Measurements from ENCODE around the gene CCNG1.
A peak's percentile ranks its signal among the peaks of the same experiment; 100 is the strongest.
"Not testable (repeated sequence)": the region's sequence is repeated elsewhere in the genome, so short reads cannot be mapped to it uniquely, and the experiment has no call there.

The CCNG1 gene

GRCh38 chr5:163437309-163438182 is at the start of gene CCNG1:
Gene CCNG1 (plus strand): TSS chr5:163437595. CDS start chr5:163439257, 1,662 bp downstream.
- peak; percentile 96 for DNase-seq

- no peak for DNase-seq
These were observed 41.6 kb upstream of the CCNG1 start for GRCh38 chr5:163395792-163396191.

GRCh38 chr5:163396818-163397340 is 40.5 kb upstream of the CCNG1 start:
- not testable (repeated sequence) for DNase-seq

GRCh38 chr5:163397354-163397753 is 40.0 kb upstream of the CCNG1 start:
- no peak for DNase-seq

GRCh38 chr5:163399923-163400322 is 37.5 kb upstream of the CCNG1 start:
- no peak for DNase-seq

GRCh38 chr5:163401271-163401670 is 36.1 kb upstream of the CCNG1 start:
- DNase-seq, result no peak

GRCh38 chr5:163402007-163402406 is 35.4 kb upstream of the CCNG1 start:
- DNase-seq, result no peak

GRCh38 chr5:163404364-163405173 is 32.8 kb upstream of the CCNG1 start:
- no peak for DNase-seq

- no peak for DNase-seq
These were observed 30.2 kb upstream of the CCNG1 start for GRCh38 chr5:163407034-163407655.

- DNase-seq, result peak; percentile 58
These were observed 29.0 kb upstream of the CCNG1 start for GRCh38 chr5:163408311-163408923.

GRCh38 chr5:163409384-163409783 is 28.0 kb upstream of the CCNG1 start:
- DNase-seq, result no peak

GRCh38 chr5:163410505-163410904 is 26.9 kb upstream of the CCNG1 start:
- DNase-seq, result no peak

GRCh38 chr5:163415673-163416072 is 21.7 kb upstream of the CCNG1 start:
- DNase-seq, result not testable (repeated sequence)

- no peak for DNase-seq
These were observed 12.6 kb upstream of the CCNG1 start for GRCh38 chr5:163424836-163425235.

- not testable (repeated sequence) for DNase-seq
These were observed 11.3 kb upstream of the CCNG1 start for GRCh38 chr5:163426128-163426527.

GRCh38 chr5:163432544-163432943 is 4.9 kb upstream of the CCNG1 start:
- DNase-seq, result no peak

- DNase-seq, result no peak
These were observed 4.1 kb upstream of the CCNG1 start for GRCh38 chr5:163433271-163433670.

- DNase-seq, result peak; percentile 32
These were observed 3.0 kb upstream of the CCNG1 start for GRCh38 chr5:163434401-163434866.

- DNase-seq, result no peak
These were observed 880 bp upstream of the CCNG1 start for GRCh38 chr5:163436515-163436914.

- no peak for DNase-seq
These were observed 435 bp upstream of the CCNG1 start for GRCh38 chr5:163437011-163437308.

GRCh38 chr5:163439092-163439425 is 1.7 kb downstream of the CCNG1 start:
- peak; percentile 49 for DNase-seq

- DNase-seq, result no peak
These were observed 3.6 kb downstream of the CCNG1 start for GRCh38 chr5:163440954-163441353.

- no peak for DNase-seq
These were observed 7.1 kb downstream of the CCNG1 start for GRCh38 chr5:163444526-163444925.

Measured in activated CD4-positive, alpha-beta T cell treated with anti-CD3 and anti-CD28 coated beads, Interleukin-10, Interleukin-2, amounts not matched to agents 100 ng/mL and 50 ng/mL, durations not matched to agents 16 hours and 8 hours (primary cell).